ENCODE data around the gene EPHA3. TPM values are rescaled to one million over a fixed set of nuclear protein-coding genes. Genes with fewer than 3 reads are reported as not detected.

The EPHA3 gene
- total and polyA plus RNA-seq, 10 of the 15 experiments (the other 5 are each of a cell fraction or from before 2014, with no cell fraction given), result 0.03 to 39.0 (median 0.07) TPM; not detected in 4

DNA sequence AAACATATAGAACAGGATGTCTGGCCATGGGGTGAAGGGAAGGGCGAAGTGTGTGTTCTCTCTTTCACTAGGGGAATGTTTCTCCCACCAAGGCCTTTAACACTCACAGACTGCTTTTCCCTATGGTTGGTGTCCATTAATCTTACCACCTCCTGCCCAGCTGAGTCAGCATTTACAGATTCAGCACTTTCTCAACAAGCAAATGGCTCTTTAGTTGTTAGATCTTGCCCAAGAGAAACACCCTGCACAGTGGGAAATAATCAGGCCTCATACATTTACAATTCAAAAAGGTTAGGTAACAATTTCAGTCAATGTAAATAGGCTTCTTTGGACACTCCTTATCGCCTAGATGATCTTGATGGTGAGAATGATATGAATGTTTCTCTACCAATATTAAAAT is 418.2 kb downstream of the EPHA3 start:
- 0% methylated on average over 2 of the region's 2 CpGs for WGBS (ENCODE audit: insufficient coverage, insufficient replicate concordance, low lambda C conversion rate, missing lambda C conversion rate)
- H3K79me2 ChIP-seq (ENCODE audit: control insufficient read depth, insufficient read depth, low read length), result no peaks in the 10 kb centered on the region
- H3K36me3 ChIP-seq (ENCODE audit: control insufficient read depth in 2 of 2, insufficient read depth in 2 of 2, low read length in 1 of 2), result no peaks in the 10 kb centered on the region
- no peaks in the 10 kb centered on the region for H3K9me3 ChIP-seq (replicated peaks; ENCODE audit: control insufficient read depth, insufficient read depth, low read length)
- no TSS peak for BruUV-seq (replicated peaks)
- H3K4me2 ChIP-seq (ENCODE audit: control insufficient read depth, insufficient read depth), result no peak overlapping the region
- H2AFZ ChIP-seq (ENCODE audit: control insufficient read depth, low read depth, low read length), result no peak overlapping the region
- no peaks in the 10 kb centered on the region for H4K20me1 ChIP-seq (ENCODE audit: control insufficient read depth, insufficient read depth)
- ChIA-PET SMC1A (ENCODE audit: uncharacterized antibody, unreplicated experiment) (interaction anchor here (1.3 kb wide), 1 partner anchor 566 kb away, joined by 4 read pairs; no protein-coding TSS in a partner anchor), CTCF (interaction anchor here (0.9 to 1.2 kb wide), 2 partner anchors 8 to 11 kb away, joined by 3 read pairs; no protein-coding TSS in a partner anchor), POLR2A (no interaction called here), RAD21 (ENCODE audit: unreplicated experiment) (no interaction called here)
- no peak for FAIRE-seq
- TF ChIP-seq SMARCA5 (IDR thresholded peaks at IDR 0.05) (no peak), STAT3 (IDR thresholded peaks at IDR 0.05; ENCODE audit: low read depth, low read length) (no peak), RCOR1 (conservative IDR thresholded peaks at IDR 0.05; ENCODE audit: low read depth, low read length) (no peak), YBX1 (IDR thresholded peaks at IDR 0.05) (no peak), ZNF622 (IDR thresholded peaks at IDR 0.05) (no peak), SUPT20H (IDR thresholded peaks at IDR 0.05; ENCODE audit: borderline replicate concordance, control insufficient read depth, low read depth, low read length) (no peak), FOS (IDR thresholded peaks at IDR 0.05; ENCODE audit: borderline replicate concordance, extremely low read depth, insufficient read length) (no peak), MEF2B (IDR thresholded peaks at IDR 0.05; ENCODE audit: partially characterized antibody, poor library complexity, severe bottlenecking) (no peak), TBL1XR1 (IDR thresholded peaks at IDR 0.05; ENCODE audit: low read depth, low read length) (no peak)
- TF ChIP-seq, protein P1, sequence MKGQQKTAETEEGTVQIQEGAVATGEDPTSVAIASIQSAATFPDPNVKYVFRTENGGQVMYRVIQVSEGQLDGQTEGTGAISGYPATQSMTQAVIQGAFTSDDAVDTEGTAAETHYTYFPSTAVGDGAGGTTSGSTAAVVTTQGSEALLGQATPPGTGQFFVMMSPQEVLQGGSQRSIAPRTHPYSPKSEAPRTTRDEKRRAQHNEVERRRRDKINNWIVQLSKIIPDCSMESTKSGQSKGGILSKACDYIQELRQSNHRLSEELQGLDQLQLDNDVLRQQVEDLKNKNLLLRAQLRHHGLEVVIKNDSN (IDR thresholded peaks at IDR 0.05; ENCODE audit: borderline replicate concordance, extremely low read length, insufficient read depth, low read depth, low read length), result no peak
- TF ChIP-seq, protein P2, sequence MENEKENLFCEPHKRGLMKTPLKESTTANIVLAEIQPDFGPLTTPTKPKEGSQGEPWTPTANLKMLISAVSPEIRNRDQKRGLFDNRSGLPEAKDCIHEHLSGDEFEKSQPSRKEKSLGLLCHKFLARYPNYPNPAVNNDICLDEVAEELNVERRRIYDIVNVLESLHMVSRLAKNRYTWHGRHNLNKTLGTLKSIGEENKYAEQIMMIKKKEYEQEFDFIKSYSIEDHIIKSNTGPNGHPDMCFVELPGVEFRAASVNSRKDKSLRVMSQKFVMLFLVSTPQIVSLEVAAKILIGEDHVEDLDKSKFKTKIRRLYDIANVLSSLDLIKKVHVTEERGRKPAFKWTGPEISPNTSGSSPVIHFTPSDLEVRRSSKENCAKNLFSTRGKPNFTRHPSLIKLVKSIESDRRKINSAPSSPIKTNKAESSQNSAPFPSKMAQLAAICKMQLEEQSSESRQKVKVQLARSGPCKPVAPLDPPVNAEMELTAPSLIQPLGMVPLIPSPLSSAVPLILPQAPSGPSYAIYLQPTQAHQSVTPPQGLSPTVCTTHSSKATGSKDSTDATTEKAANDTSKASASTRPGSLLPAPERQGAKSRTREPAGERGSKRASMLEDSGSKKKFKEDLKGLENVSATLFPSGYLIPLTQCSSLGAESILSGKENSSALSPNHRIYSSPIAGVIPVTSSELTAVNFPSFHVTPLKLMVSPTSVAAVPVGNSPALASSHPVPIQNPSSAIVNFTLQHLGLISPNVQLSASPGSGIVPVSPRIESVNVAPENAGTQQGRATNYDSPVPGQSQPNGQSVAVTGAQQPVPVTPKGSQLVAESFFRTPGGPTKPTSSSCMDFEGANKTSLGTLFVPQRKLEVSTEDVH (IDR thresholded peaks at IDR 0.05; ENCODE audit: low read depth, partially characterized antibody), result no peak
- intact Hi-C loops (cut with micrococcal nuclease; ENCODE audit: unreplicated experiment) (no loop called here), in situ Hi-C loops (cut with MboI) (no loop called here)
- H3K4me3 ChIP-seq, result no peak overlapping the region
- H3K27ac ChIP-seq (ENCODE audit: control insufficient read depth, insufficient read depth), result no peak overlapping the region
- H3K4me1 ChIP-seq (ENCODE audit: control insufficient read depth, insufficient read depth, low read length), result no peaks in the 10 kb centered on the region
- no peak overlapping the region for H3K9ac ChIP-seq (ENCODE audit: control insufficient read depth, insufficient read depth, low read length)
- DNase-seq (ENCODE audit: low read depth, low spot score), result no peak
- no peak for ATAC-seq
- no peaks in the 10 kb centered on the region for H3K27me3 ChIP-seq (replicated peaks in 1 of 2; ENCODE audit: control insufficient read depth in 2 of 2, insufficient read depth in 2 of 2, low read length in 1 of 2)

All from GM12878 (cell line).